ENCODE data around the gene PALS2.
A peak's percentile ranks its signal among the peaks of the same experiment; 100 is the strongest.

The PALS2 gene

GRCh38 chr7:24572997-24573553 is at the start of gene PALS2:
TSS of gene PALS2 (plus strand) at chr7:24573452. CDS start at chr7:24623668, 50,216 bp downstream.
- H3K4me1 ChIP-seq (ENCODE audit: control insufficient read depth in 5 of 5, insufficient read depth in 5 of 5, low read length in 5 of 5): peaks cover 0 to 22% (median 20%) of the 10 kb centered on the region in 5 donors
- peaks cover 0 to 6% (median 0%) of the 10 kb centered on the region in 5 donors for H3K27me3 ChIP-seq (ENCODE audit: control insufficient read depth in 5 of 5, insufficient read depth in 4 of 5, low read length in 5 of 5)
- peak within 1 kb of the TSS; percentile 26 to 86 (median 82) for H3K9ac ChIP-seq (ENCODE audit: low read length in 5 of 5)
- H3K9me3 ChIP-seq (ENCODE audit: control insufficient read depth in 5 of 5, low read length in 5 of 5): no peaks in the 10 kb centered on the region
- H3K36me3 ChIP-seq (ENCODE audit: control insufficient read depth in 5 of 5, insufficient read depth in 5 of 5, low read length in 5 of 5): no peaks in the 10 kb centered on the region
- peak within 1 kb of the TSS; percentile 70 to 88 (median 80) for H3K4me3 ChIP-seq (ENCODE audit: low read depth in 1 of 5, low read length in 5 of 5)
- H3K27ac ChIP-seq (ENCODE audit: low read depth, low read length): peak within 1 kb of the TSS; percentile 70

- no peak overlapping the region for H3K4me3 ChIP-seq (ENCODE audit: low read depth in 1 of 5, low read length in 5 of 5)
- no peaks in the 10 kb centered on the region for H3K36me3 ChIP-seq (ENCODE audit: control insufficient read depth in 5 of 5, insufficient read depth in 5 of 5, low read length in 5 of 5)
- no peaks in the 10 kb centered on the region for H3K4me1 ChIP-seq (ENCODE audit: control insufficient read depth in 5 of 5, insufficient read depth in 5 of 5, low read length in 5 of 5)
- H3K27me3 ChIP-seq (ENCODE audit: control insufficient read depth in 5 of 5, insufficient read depth in 4 of 5, low read length in 5 of 5): no peaks in the 10 kb centered on the region
- no peak overlapping the region for H3K27ac ChIP-seq (ENCODE audit: low read depth, low read length)
- H3K9ac ChIP-seq (ENCODE audit: low read length in 5 of 5): no peak overlapping the region
- no peaks in the 10 kb centered on the region for H3K9me3 ChIP-seq (ENCODE audit: control insufficient read depth in 5 of 5, low read length in 5 of 5)
These were observed 42.0 kb upstream of the PALS2 start for GRCh38 chr7:24531255-24531654.

- H3K9me3 ChIP-seq (ENCODE audit: control insufficient read depth in 5 of 5, low read length in 5 of 5): no peaks in the 10 kb centered on the region
- H3K27ac ChIP-seq (ENCODE audit: low read depth, low read length): no peak overlapping the region
- no peaks in the 10 kb centered on the region for H3K27me3 ChIP-seq (ENCODE audit: control insufficient read depth in 5 of 5, insufficient read depth in 4 of 5, low read length in 5 of 5)
- no peaks in the 10 kb centered on the region for H3K4me1 ChIP-seq (ENCODE audit: control insufficient read depth in 5 of 5, insufficient read depth in 5 of 5, low read length in 5 of 5)
- no peak overlapping the region for H3K9ac ChIP-seq (ENCODE audit: low read length in 5 of 5)
- H3K36me3 ChIP-seq (ENCODE audit: control insufficient read depth in 5 of 5, insufficient read depth in 5 of 5, low read length in 5 of 5): no peaks in the 10 kb centered on the region
- H3K4me3 ChIP-seq (ENCODE audit: low read depth in 1 of 5, low read length in 5 of 5): no peak overlapping the region
These were observed 36.6 kb upstream of the PALS2 start for GRCh38 chr7:24536682-24537081.

GRCh38 chr7:24540956-24541355 is 32.3 kb upstream of the PALS2 start:
- Histone ChIP-seq H3K36me3 (ENCODE audit: control insufficient read depth in 5 of 5, insufficient read depth in 5 of 5, low read length in 5 of 5) (no peaks in the 10 kb centered on the region), H3K9ac (ENCODE audit: low read length in 5 of 5) (no peak overlapping the region), H3K27me3 (ENCODE audit: control insufficient read depth in 5 of 5, insufficient read depth in 4 of 5, low read length in 5 of 5) (peaks cover 0 to 5% (median 0%) of the 10 kb centered on the region in 5 donors), H3K9me3 (ENCODE audit: control insufficient read depth in 5 of 5, low read length in 5 of 5) (no peaks in the 10 kb centered on the region), H3K4me3 (ENCODE audit: low read depth in 1 of 5, low read length in 5 of 5) (no peak overlapping the region), H3K4me1 (ENCODE audit: control insufficient read depth in 5 of 5, insufficient read depth in 5 of 5, low read length in 5 of 5) (no peaks in the 10 kb centered on the region), H3K27ac (ENCODE audit: low read depth, low read length) (no peak overlapping the region)

GRCh38 chr7:24545215-24545614 is 28.0 kb upstream of the PALS2 start:
- peaks cover 0 to 5% (median 0%) of the 10 kb centered on the region in 5 donors for H3K27me3 ChIP-seq (ENCODE audit: control insufficient read depth in 5 of 5, insufficient read depth in 4 of 5, low read length in 5 of 5)
- H3K27ac ChIP-seq (ENCODE audit: low read depth, low read length): no peak overlapping the region
- H3K4me3 ChIP-seq (ENCODE audit: low read depth in 1 of 5, low read length in 5 of 5): no peak overlapping the region
- no peak overlapping the region for H3K9ac ChIP-seq (ENCODE audit: low read length in 5 of 5)
- peaks cover 0 to 3% (median 0%) of the 10 kb centered on the region in 5 donors for H3K4me1 ChIP-seq (ENCODE audit: control insufficient read depth in 5 of 5, insufficient read depth in 5 of 5, low read length in 5 of 5)
- no peaks in the 10 kb centered on the region for H3K9me3 ChIP-seq (ENCODE audit: control insufficient read depth in 5 of 5, low read length in 5 of 5)
- H3K36me3 ChIP-seq (ENCODE audit: control insufficient read depth in 5 of 5, insufficient read depth in 5 of 5, low read length in 5 of 5): no peaks in the 10 kb centered on the region

GRCh38 chr7:24548390-24548789 is 24.9 kb upstream of the PALS2 start:
- Histone ChIP-seq H3K9ac (ENCODE audit: low read length in 5 of 5) (no peak overlapping the region), H3K4me3 (ENCODE audit: low read depth in 1 of 5, low read length in 5 of 5) (no peak overlapping the region), H3K27me3 (ENCODE audit: control insufficient read depth in 5 of 5, insufficient read depth in 4 of 5, low read length in 5 of 5) (peaks cover 0 to 5% (median 0%) of the 10 kb centered on the region in 5 donors), H3K9me3 (ENCODE audit: control insufficient read depth in 5 of 5, low read length in 5 of 5) (no peaks in the 10 kb centered on the region), H3K36me3 (ENCODE audit: control insufficient read depth in 5 of 5, insufficient read depth in 5 of 5, low read length in 5 of 5) (no peaks in the 10 kb centered on the region), H3K4me1 (ENCODE audit: control insufficient read depth in 5 of 5, insufficient read depth in 5 of 5, low read length in 5 of 5) (peaks cover 0 to 3% (median 0%) of the 10 kb centered on the region in 5 donors), H3K27ac (ENCODE audit: low read depth, low read length) (no peak overlapping the region)

GRCh38 chr7:24549991-24550390 is 23.3 kb upstream of the PALS2 start:
- Histone ChIP-seq H3K4me1 (ENCODE audit: control insufficient read depth in 5 of 5, insufficient read depth in 5 of 5, low read length in 5 of 5) (peaks cover 0 to 3% (median 0%) of the 10 kb centered on the region in 5 donors), H3K27ac (ENCODE audit: low read depth, low read length) (no peak overlapping the region), H3K27me3 (ENCODE audit: control insufficient read depth in 5 of 5, insufficient read depth in 4 of 5, low read length in 5 of 5) (peaks cover 0 to 2% (median 0%) of the 10 kb centered on the region in 5 donors), H3K36me3 (ENCODE audit: control insufficient read depth in 5 of 5, insufficient read depth in 5 of 5, low read length in 5 of 5) (no peaks in the 10 kb centered on the region), H3K9me3 (ENCODE audit: control insufficient read depth in 5 of 5, low read length in 5 of 5) (no peaks in the 10 kb centered on the region), H3K4me3 (ENCODE audit: low read depth in 1 of 5, low read length in 5 of 5) (no peak overlapping the region), H3K9ac (ENCODE audit: low read length in 5 of 5) (no peak overlapping the region)

- Histone ChIP-seq H3K9ac (ENCODE audit: low read length in 5 of 5) (no peak overlapping the region), H3K27me3 (ENCODE audit: control insufficient read depth in 5 of 5, insufficient read depth in 4 of 5, low read length in 5 of 5) (no peaks in the 10 kb centered on the region), H3K27ac (ENCODE audit: low read depth, low read length) (no peak overlapping the region), H3K4me3 (ENCODE audit: low read depth in 1 of 5, low read length in 5 of 5) (no peak overlapping the region), H3K36me3 (ENCODE audit: control insufficient read depth in 5 of 5, insufficient read depth in 5 of 5, low read length in 5 of 5) (no peaks in the 10 kb centered on the region), H3K9me3 (ENCODE audit: control insufficient read depth in 5 of 5, low read length in 5 of 5) (no peaks in the 10 kb centered on the region), H3K4me1 (ENCODE audit: control insufficient read depth in 5 of 5, insufficient read depth in 5 of 5, low read length in 5 of 5) (no peaks in the 10 kb centered on the region)
These were observed 18.1 kb upstream of the PALS2 start for GRCh38 chr7:24555184-24555583.

GRCh38 chr7:24555719-24556118 is 17.5 kb upstream of the PALS2 start:
- no peak overlapping the region for H3K9ac ChIP-seq (ENCODE audit: low read length in 5 of 5)
- no peaks in the 10 kb centered on the region for H3K4me1 ChIP-seq (ENCODE audit: control insufficient read depth in 5 of 5, insufficient read depth in 5 of 5, low read length in 5 of 5)
- no peaks in the 10 kb centered on the region for H3K9me3 ChIP-seq (ENCODE audit: control insufficient read depth in 5 of 5, low read length in 5 of 5)
- no peak overlapping the region for H3K4me3 ChIP-seq (ENCODE audit: low read depth in 1 of 5, low read length in 5 of 5)
- no peaks in the 10 kb centered on the region for H3K36me3 ChIP-seq (ENCODE audit: control insufficient read depth in 5 of 5, insufficient read depth in 5 of 5, low read length in 5 of 5)
- no peak overlapping the region for H3K27ac ChIP-seq (ENCODE audit: low read depth, low read length)
- H3K27me3 ChIP-seq (ENCODE audit: control insufficient read depth in 5 of 5, insufficient read depth in 4 of 5, low read length in 5 of 5): no peaks in the 10 kb centered on the region

- Histone ChIP-seq H3K9ac (ENCODE audit: low read length in 5 of 5) (no peak overlapping the region), H3K4me1 (ENCODE audit: control insufficient read depth in 5 of 5, insufficient read depth in 5 of 5, low read length in 5 of 5) (no peaks in the 10 kb centered on the region), H3K27me3 (ENCODE audit: control insufficient read depth in 5 of 5, insufficient read depth in 4 of 5, low read length in 5 of 5) (no peaks in the 10 kb centered on the region), H3K36me3 (ENCODE audit: control insufficient read depth in 5 of 5, insufficient read depth in 5 of 5, low read length in 5 of 5) (no peaks in the 10 kb centered on the region), H3K27ac (ENCODE audit: low read depth, low read length) (no peak overlapping the region), H3K9me3 (ENCODE audit: control insufficient read depth in 5 of 5, low read length in 5 of 5) (no peaks in the 10 kb centered on the region), H3K4me3 (ENCODE audit: low read depth in 1 of 5, low read length in 5 of 5) (no peak overlapping the region)
These were observed 12.5 kb upstream of the PALS2 start for GRCh38 chr7:24560772-24561171.
